Central memory CD4-positive, alpha-beta T cell (primary cell): Measurements from ENCODE around the gene ATP8B4.
"Not testable (repeated sequence)": the region's sequence is repeated elsewhere in the genome, so short reads cannot be mapped to it uniquely, and the experiment has no call there.

Source experiments
- DNase-seq: peaks from one replicate; pipeline ENCODE4 v3.0.0; 2022

ATP8B4 gene

GRCh38 chr15:50003786-50004334, 115.2 kb downstream of the ATP8B4 start:
- DNase-seq = peak; percentile 33

GRCh38 chr15:49991587-49991986, 127.4 kb downstream of the ATP8B4 start:
- no peak for DNase-seq

- no peak for DNase-seq
These were observed 128.0 kb downstream of the ATP8B4 start for GRCh38 chr15:49990835-49991545.

- DNase-seq = no peak
These were observed 129.5 kb downstream of the ATP8B4 start for GRCh38 chr15:49989498-49989897.

- DNase-seq = no peak
These were observed 130.3 kb downstream of the ATP8B4 start for GRCh38 chr15:49988766-49989165.

- DNase-seq = no peak
These were observed 131.1 kb downstream of the ATP8B4 start for GRCh38 chr15:49987896-49988295.

- DNase-seq = no peak
These were observed 131.7 kb downstream of the ATP8B4 start for GRCh38 chr15:49987198-49987785.

GRCh38 chr15:49986326-49986725, 132.7 kb downstream of the ATP8B4 start:
- DNase-seq = no peak

GRCh38 chr15:49985463-49985862, 133.6 kb downstream of the ATP8B4 start:
- no peak for DNase-seq

- no peak for DNase-seq
These were observed 134.6 kb downstream of the ATP8B4 start for GRCh38 chr15:49984436-49984835.

GRCh38 chr15:49982584-49982983, 136.4 kb downstream of the ATP8B4 start:
- no peak for DNase-seq

GRCh38 chr15:49979705-49980382, 139.2 kb downstream of the ATP8B4 start:
- DNase-seq = no peak

- DNase-seq = no peak
These were observed 140.9 kb downstream of the ATP8B4 start for GRCh38 chr15:49978121-49978520.

- DNase-seq = no peak
These were observed 141.7 kb downstream of the ATP8B4 start for GRCh38 chr15:49977306-49977705.

- no peak for DNase-seq
These were observed 154.5 kb downstream of the ATP8B4 start for GRCh38 chr15:49964551-49964950.

GRCh38 chr15:49964061-49964460, 155.0 kb downstream of the ATP8B4 start:
- no peak for DNase-seq

- DNase-seq = not testable (repeated sequence)
These were observed 155.8 kb downstream of the ATP8B4 start for GRCh38 chr15:49963033-49963772.

- DNase-seq = no peak
These were observed 156.9 kb downstream of the ATP8B4 start for GRCh38 chr15:49962044-49962602.

GRCh38 chr15:49953421-49953820, 165.6 kb downstream of the ATP8B4 start:
- DNase-seq = no peak

- DNase-seq = no peak
These were observed 172.4 kb downstream of the ATP8B4 start for GRCh38 chr15:49946681-49947080.

GRCh38 chr15:49934487-49934886, 184.5 kb downstream of the ATP8B4 start:
- DNase-seq = no peak

- no peak for DNase-seq
These were observed 191.7 kb downstream of the ATP8B4 start for GRCh38 chr15:49927189-49927861.
